HFF-Myc (cell line): ENCODE measurements around the gene NHLRC4.

ENCODE experiments used
- DNase-seq: peaks from one replicate; pipeline ENCODE4 v3.0.0-alpha.2; 2011; ENCODE audit warnings: low read depth; ENCODE audit errors: extremely low read depth
- H3K4me3 ChIP-seq: replicated peaks from 2 replicates; pipeline ENCODE4 v1.5.1; 2011; ENCODE audit warnings: low read depth, mild to moderate bottlenecking, control low read depth, low read length
- TF ChIP-seq, protein P1 (sequence below): IDR thresholded peaks from 2 replicates; pipeline ENCODE4 v1.5.1; 2012; ENCODE audit warnings: mild to moderate bottlenecking, low read depth, low read length, control low read depth; ENCODE audit errors: missing control alignments

The NHLRC4 gene

DNA sequence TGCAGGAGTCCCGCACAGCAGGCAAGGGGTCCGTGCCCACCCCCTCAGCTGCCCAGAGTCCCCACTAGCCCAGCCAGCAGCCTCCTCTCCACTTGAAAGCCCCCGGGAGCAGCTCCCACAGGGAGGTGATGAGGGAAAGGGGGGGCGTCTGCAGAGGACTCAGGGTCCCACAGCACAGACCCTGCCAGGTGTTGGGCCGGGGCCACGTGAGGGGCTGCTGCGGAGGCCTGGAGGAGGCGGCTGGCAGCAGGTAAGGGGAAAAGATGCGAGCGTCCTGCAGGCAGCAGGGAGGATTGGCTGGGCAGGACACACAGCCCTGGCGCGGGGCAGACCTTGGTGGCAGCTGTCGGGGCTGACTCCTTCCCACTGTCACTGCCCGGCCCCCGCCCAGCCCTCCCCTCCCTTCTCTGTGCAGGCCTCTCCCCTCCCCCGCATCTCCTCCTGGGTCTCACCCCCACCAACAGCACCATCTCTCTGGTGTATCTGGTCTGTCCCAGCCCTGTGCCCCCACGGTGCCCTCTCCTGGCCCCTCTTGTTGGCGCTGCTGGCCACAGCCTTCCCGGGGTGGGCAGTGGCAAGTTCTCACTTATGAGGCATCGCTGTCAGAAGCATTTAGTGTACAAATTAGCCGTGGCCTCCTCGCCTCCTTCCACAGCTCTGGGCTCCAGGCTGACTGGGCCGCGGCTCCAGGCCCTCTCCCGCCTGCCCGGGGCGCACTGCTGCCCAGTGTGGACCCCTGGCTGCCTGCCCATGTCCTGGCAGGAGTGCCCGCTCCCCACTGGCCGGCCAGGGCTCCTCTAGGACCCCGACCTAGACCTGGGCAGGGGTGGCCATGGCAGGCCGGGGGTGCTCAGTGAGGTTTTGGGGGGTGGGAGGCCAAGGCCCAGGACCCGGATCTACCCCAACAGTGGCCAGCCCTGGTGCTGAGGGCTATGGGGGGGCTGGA is 11.0 kb upstream of the NHLRC4 start:
- H3K4me3 ChIP-seq = no peak overlapping the region
- TF ChIP-seq, protein P1, sequence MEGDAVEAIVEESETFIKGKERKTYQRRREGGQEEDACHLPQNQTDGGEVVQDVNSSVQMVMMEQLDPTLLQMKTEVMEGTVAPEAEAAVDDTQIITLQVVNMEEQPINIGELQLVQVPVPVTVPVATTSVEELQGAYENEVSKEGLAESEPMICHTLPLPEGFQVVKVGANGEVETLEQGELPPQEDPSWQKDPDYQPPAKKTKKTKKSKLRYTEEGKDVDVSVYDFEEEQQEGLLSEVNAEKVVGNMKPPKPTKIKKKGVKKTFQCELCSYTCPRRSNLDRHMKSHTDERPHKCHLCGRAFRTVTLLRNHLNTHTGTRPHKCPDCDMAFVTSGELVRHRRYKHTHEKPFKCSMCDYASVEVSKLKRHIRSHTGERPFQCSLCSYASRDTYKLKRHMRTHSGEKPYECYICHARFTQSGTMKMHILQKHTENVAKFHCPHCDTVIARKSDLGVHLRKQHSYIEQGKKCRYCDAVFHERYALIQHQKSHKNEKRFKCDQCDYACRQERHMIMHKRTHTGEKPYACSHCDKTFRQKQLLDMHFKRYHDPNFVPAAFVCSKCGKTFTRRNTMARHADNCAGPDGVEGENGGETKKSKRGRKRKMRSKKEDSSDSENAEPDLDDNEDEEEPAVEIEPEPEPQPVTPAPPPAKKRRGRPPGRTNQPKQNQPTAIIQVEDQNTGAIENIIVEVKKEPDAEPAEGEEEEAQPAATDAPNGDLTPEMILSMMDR = no peak
- no peak for DNase-seq

DNA sequence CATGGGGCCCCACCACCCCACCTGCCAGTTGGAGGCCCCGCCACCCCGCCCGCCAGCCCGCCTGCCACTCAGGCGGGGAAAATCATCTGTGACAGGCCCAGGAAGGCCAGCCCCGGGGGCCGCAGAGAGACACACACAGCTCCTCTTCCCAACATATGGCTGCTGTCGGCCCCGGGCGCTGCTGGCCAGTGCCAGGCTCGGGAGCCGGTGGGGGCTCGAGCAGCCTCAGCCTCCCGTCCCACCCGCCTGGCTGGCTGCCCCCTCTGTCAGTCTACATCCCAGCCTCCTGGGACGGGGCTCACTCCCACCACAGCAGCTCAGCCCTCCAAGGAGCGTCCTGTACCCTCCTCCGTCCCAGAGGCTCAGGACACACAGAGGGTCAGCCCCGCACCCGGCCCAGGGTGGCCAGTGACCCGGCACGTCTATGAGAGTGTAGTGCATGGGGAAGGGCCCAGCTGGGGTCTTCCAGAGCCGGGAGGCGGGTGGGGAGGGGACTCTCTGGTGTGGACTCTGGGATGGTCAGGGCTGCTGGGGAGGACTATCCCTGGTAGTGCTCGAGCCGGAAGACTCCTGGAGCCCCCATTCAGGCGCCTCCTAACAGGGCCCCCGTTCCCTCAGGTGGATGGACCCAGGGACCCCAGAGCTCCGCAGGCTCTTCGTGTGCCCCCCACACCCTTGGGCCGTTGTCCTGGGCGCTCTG is 10.2 kb upstream of the NHLRC4 start:
- H3K4me3 ChIP-seq = no peak overlapping the region
- DNase-seq = no peak
- TF ChIP-seq, protein P1 = no peak

DNA sequence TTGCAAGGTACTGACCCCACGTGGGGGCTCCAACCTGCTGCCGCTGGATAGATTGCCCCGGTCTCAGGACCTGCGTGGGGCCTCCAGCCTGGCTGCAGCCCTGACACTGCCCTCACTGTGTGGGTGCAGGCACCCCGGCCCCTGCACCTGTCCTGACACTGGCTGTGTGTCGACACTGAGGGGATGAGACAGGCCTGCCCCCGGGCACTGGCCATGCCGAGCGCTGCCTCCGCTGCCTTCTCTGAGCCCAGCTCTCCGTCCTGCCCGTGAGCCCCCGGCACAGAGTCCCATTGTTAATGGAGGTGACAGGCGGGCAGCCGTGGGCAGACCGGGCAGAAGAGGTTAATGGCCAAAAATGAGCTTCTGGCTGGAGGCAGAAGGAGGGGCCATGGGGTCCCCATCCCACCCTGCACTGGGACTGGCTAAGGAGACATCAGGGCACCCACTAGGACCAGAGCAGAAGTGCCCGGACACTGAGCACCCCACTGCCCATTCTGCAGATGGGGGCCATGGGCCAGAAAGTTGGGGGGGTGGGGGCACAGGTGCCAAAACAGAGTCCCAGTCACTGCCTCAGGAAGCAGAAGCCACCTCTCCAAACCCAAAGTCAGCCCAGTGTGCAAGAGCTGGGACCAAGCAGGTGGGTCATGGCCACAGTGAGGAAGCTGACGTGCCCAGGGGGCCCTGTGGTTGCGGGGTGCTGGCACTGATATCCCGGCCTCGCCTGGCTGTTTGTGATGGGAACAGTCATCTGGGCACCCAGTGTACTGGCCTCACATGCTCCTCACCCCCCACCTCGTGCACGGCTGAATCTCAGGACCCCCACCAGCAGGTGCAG is 9.1 kb upstream of the NHLRC4 start:
- TF ChIP-seq, protein P1 = no peak
- no peak overlapping the region for H3K4me3 ChIP-seq
- DNase-seq = no peak

DNA sequence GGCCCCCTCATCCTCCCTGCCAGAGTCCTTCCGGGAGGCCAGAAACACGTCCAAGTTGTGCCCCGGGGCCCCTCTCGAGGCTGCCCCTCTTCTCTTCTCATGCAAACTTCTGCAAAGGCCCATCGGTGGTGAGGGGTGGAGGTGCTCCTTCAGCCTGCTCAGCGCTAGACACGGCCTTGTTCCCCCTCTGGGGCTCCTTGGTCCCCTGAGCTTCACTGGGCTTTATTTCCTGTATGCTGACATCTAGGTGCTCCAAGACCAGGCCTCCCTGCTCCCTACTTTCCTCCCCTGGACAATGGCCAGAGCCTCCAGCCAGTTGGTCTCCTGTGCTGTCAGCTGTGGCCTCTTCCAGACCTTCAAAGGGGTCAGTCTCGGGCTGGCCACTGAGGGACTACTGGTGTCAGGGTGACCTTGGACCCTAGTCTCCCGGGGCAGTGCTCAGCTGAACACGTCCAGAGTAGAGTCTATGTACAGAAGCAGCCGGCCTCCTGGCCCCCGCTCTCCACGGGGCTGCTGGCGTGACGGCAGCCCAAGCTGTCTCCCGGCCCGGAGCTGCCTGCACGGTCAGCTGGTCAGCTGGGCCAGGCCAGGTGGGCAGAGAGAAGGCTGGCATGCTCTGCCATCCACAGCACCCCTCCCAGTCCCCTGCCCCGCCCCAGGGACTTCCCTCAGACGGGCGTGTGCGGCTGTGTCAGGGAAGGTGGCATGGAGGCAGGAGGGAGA is 8.3 kb upstream of the NHLRC4 start:
- H3K4me3 ChIP-seq = no peak overlapping the region
- no peak for DNase-seq
- TF ChIP-seq, protein P1 = no peak

DNA sequence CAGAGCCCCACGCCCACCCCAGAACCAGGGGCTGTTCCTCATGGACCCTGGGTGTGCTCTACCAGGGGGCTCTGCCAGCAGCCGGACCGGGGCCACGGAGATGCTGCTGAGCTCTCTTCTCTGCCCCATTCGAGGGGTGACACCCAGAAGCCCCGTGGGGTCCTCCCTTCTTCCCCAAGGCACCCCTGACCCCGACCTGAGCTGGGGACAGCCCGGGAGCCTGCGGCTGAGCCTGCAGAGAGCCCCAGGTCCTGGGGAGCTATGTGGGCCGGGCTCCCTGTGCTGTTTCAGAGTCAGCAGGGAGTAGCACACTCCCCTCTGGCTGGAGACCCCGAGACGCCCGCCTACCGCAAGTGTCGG is 7.8 kb upstream of the NHLRC4 start:
- DNase-seq = no peak
- H3K4me3 ChIP-seq = no peak overlapping the region
- TF ChIP-seq, protein P1 = no peak
